ENCODE data around the gene AKAP8. TPM values are rescaled to one million over a fixed set of nuclear protein-coding genes. Genes with fewer than 3 reads are reported as not detected.

The AKAP8 gene
- total and polyA plus RNA-seq, 9 of the 15 experiments (the other 6 are each of a cell fraction or from before 2014, with no cell fraction given): 3.4 to 56.5 (median 15.0) TPM

GRCh38 chr19:15418579-15419412 lies 39.2 kb upstream of the AKAP8 start, which contains the start of gene AKAP8L (continued):
- peak; percentile 33 to 66; a peak in 1 of 4 replicates for TF ChIP-seq TEAD1 (CRISPR knock-in tag; IDR thresholded peaks at IDR 0.05)
- no peak for TF ChIP-seq PTRF (tag; IDR thresholded peaks at IDR 0.05)

GRCh38 chr19:15418231-15418578 lies 38.6 kb upstream of the AKAP8 start:
- H3K79me2 ChIP-seq (ENCODE audit: control insufficient read depth, insufficient read depth, low read length): peaks cover 55% of the 10 kb centered on the region
- WGBS (ENCODE audit: insufficient coverage, low coverage, missing lambda C conversion rate): 0% methylated on average over 14 of the region's 16 CpGs
- no peak; the same call in 1 of the 3 replicates for ATAC-seq
- intact Hi-C loops (cut with micrococcal nuclease): loop anchor here (2.0 kb wide), 1 partner anchor 15 kb away; no protein-coding TSS in a partner anchor
- H4K20me1 ChIP-seq (replicated peaks; ENCODE audit: control insufficient read depth, insufficient read depth, low read length): peaks cover 13% of the 10 kb centered on the region
- POLR2A ChIA-PET: interaction anchor here (1.1 to 6.8 kb wide), 8 partner anchors 8 to 137 kb away, joined by 3 to 54 read pairs (median 10); partner anchors contain the start of gene AKAP8
- H3K4me3 ChIP-seq: peak overlapping the region; percentile 85
- peaks cover 18 to 36% of the 10 kb centered on the region in 2 experiments for H3K4me1 ChIP-seq (replicated peaks in 1 of 2; ENCODE audit: control insufficient read depth in 2 of 2, insufficient read depth in 2 of 2, low read length in 2 of 2)
- no peaks in the 10 kb centered on the region for H3K9me3 ChIP-seq (replicated peaks; ENCODE audit: control insufficient read depth, insufficient read depth, low read depth, low read length)
- no peak for FAIRE-seq
- H3K27ac ChIP-seq (ENCODE audit: extremely low read depth, low read depth, low read length): peak overlapping the region; percentile 79
- H3K9me1 ChIP-seq (ENCODE audit: control insufficient read depth, insufficient read depth, low read length): peaks cover 4% of the 10 kb centered on the region
- in situ Hi-C loops (cut with MboI): no loop called here
- peak overlapping the region; percentile 78 for H2AFZ ChIP-seq (ENCODE audit: low read depth, low read length)
- peak overlapping the region; percentile 88 for H3K4me2 ChIP-seq (ENCODE audit: insufficient read depth, low read length)
- BruUV-seq (replicated peaks): no TSS peak
- DNase-seq (ENCODE audit: extremely low read depth in 1 of 4, low spot score in 3 of 4): peak in 2 of 4 experiments; percentile 37 to 43
- no peaks in the 10 kb centered on the region for H3K27me3 ChIP-seq (ENCODE audit: control insufficient read depth in 2 of 2, insufficient read depth in 2 of 2, low read length in 2 of 2)
- H3K36me3 ChIP-seq (ENCODE audit: control insufficient read depth, insufficient read depth, low read length): peaks cover 41% of the 10 kb centered on the region
- peak overlapping the region; percentile 91 to 95 for H3K9ac ChIP-seq (ENCODE audit: insufficient read depth in 1 of 2, low read depth in 2 of 2, low read length in 2 of 2)
- CTCF ChIA-PET (ENCODE audit: low intra/inter-chr PET ratio): interaction anchor here (2.5 kb wide), 1 partner anchor 138 kb away, joined by 15 read pairs; no protein-coding TSS in a partner anchor
- TF ChIP-seq ZBTB7A (IDR thresholded peaks at IDR 0.05; ENCODE audit: borderline replicate concordance, control insufficient read depth, low read depth, low read length): peak; percentile 10; the same call in 1 of the 2 replicates
- peak; percentile 27; the same call in 1 of the 2 replicates for TF ChIP-seq AFF4 (CRISPR knock-in tag; IDR thresholded peaks at IDR 0.05)
- TF ChIP-seq HMGN3 (IDR thresholded peaks at IDR 0.05; ENCODE audit: borderline replicate concordance, extremely low read depth, insufficient read length, low read depth, low read length): no peak
- peak; percentile 9 for TF ChIP-seq HNRNPLL (IDR thresholded peaks at IDR 0.05; ENCODE audit: low read depth, low read length, poor library complexity, severe bottlenecking)
- no peak for TF ChIP-seq ZKSCAN3 (CRISPR knock-in tag; IDR thresholded peaks at IDR 0.05)
